ENCODE data around the gene ATP5IF1.

Gene ATP5IF1

DNA sequence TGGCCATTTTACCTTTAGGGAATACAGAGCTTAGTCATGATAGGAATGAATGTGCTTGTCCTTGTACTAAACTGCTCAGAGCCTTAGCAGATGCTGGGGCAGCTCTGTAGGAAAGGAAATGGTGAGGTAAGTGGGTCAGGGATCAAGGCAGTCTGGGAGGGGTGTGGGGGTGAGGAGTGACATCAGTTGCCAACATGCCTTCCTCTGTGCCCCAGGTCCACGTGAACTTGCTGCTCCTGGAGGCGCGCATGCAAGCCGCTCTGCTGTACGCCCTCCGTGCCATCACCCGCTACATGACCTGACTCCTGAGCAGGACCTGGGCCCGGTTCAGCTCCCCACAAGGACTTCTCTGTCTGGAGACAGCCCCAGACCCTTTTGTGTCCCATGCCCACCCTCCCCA, 44.6 kb downstream of the ATP5IF1 start:
- no peak for DNase-seq (ENCODE audit: low read depth)
- TF ChIP-seq, protein P1, sequence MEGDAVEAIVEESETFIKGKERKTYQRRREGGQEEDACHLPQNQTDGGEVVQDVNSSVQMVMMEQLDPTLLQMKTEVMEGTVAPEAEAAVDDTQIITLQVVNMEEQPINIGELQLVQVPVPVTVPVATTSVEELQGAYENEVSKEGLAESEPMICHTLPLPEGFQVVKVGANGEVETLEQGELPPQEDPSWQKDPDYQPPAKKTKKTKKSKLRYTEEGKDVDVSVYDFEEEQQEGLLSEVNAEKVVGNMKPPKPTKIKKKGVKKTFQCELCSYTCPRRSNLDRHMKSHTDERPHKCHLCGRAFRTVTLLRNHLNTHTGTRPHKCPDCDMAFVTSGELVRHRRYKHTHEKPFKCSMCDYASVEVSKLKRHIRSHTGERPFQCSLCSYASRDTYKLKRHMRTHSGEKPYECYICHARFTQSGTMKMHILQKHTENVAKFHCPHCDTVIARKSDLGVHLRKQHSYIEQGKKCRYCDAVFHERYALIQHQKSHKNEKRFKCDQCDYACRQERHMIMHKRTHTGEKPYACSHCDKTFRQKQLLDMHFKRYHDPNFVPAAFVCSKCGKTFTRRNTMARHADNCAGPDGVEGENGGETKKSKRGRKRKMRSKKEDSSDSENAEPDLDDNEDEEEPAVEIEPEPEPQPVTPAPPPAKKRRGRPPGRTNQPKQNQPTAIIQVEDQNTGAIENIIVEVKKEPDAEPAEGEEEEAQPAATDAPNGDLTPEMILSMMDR (conservative IDR thresholded peaks at IDR 0.05; ENCODE audit: low read length): no peak
- H3K4me3 ChIP-seq (ENCODE audit: low read length): no peak overlapping the region

DNA sequence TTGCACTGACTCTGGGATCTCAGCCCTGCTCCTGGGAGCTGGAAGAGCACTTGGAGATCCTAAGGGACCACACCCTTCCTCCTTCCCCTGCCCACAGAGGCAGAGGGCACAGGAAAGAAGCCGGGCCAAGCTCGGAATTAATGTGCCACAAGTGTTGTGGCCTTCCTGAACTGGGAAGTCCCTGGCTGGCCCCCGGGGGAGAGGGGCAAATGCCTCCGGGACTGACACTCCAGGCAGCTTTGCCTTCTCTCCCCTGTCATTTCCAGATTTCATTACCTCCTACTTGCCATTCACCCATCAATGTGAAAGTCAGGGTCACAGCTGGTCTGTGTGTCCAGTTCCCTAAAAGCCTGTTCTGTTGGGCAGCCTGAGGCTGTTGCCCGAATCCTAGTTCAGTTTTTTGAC, 45.1 kb downstream of the ATP5IF1 start:
- H3K4me3 ChIP-seq (ENCODE audit: low read length): no peak overlapping the region
- no peak for DNase-seq (ENCODE audit: low read depth)
- TF ChIP-seq, protein P1 (conservative IDR thresholded peaks at IDR 0.05; ENCODE audit: low read length): no peak

DNA sequence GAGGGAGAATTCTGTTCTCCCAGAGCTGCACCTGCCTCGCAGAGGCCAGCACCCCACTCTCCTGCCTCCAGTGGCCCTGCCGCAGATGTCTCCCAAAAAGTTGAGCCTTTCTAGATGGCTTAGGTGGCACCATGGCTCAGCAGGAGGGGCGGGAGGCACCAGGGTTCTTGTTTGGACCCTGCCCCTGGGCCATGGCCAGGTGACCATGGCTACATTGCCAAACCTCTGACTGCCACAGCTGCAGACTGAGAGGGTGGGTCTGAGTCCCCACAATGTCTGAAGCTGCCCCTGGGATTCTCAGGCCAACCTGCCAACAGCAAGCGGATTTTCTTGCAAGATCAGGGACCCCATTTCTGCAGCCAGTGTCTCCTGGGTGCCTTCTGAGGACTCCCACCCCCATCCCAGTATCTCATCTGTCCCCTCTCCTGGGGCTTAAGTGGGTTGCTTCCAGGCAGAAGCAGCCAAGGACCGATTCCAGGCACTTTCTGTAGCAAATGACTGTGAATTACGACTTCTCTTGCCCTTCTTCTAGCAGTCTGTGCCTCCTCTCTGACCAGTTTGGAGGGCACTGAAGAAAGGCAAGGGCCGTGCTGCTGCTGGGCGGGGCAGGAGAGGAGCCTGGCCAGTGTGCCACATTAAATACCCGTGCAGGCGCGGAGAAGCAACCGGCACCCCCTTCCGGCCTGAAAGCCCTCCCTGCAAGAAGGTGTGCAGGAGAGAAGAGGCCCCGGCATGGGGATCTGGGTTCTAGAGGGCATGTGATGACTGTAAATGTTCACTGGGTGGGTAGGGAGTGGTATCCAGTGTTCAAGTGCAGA, 45.9 kb downstream of the ATP5IF1 start:
- TF ChIP-seq, protein P1 (conservative IDR thresholded peaks at IDR 0.05; ENCODE audit: low read length): no peak
- DNase-seq (ENCODE audit: low read depth): no peak
- no peak overlapping the region for H3K4me3 ChIP-seq (ENCODE audit: low read length)

DNA sequence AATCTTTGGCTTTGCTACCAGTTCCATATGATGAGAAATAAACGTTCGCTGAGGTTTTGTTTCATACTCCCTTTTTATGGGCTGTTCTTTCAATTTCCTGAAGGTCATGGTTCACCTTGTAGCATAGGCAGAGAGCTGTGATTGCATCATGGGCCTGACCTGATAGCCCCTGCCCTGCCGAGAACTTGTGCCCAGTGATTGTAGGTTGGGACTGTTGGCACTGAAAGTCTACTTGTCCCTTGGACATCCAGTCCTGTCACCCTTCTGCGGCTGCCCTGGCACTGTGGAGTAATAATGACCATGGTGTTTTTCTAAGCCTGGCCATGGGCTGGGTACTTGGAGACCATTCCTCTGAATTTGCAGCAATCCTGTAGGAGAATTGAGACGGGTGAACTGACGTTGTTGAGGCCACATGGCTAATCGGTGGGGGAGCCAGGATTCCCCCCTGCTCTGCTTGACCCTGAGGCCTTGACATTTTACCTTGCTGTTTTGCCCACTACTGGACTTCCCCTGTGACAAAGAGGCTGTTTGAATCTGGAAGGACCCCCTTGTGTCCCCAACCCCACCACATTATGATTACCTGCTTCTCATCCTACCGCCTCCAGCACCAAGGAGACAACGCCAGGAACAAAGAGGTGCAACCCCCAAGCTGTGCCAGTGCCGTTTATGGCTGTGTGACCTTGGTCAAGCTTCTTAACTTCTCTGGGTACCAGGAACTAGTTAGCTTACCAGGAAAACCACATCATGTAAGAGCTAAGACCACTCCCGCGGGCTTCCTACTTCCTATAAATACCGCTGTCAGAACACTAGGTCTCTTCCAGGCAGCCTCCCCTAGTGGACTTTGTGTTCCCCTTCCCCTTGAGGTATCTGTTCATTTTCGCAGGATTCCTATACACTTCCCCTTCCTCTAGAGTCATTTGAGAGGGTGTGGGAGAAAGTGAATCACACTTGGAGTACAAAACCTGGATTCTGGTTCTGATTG, 46.8 kb downstream of the ATP5IF1 start:
- TF ChIP-seq, protein P1 (conservative IDR thresholded peaks at IDR 0.05; ENCODE audit: low read length): no peak
- H3K4me3 ChIP-seq (ENCODE audit: low read length): no peak overlapping the region
- DNase-seq (ENCODE audit: low read depth): no peak

DNA sequence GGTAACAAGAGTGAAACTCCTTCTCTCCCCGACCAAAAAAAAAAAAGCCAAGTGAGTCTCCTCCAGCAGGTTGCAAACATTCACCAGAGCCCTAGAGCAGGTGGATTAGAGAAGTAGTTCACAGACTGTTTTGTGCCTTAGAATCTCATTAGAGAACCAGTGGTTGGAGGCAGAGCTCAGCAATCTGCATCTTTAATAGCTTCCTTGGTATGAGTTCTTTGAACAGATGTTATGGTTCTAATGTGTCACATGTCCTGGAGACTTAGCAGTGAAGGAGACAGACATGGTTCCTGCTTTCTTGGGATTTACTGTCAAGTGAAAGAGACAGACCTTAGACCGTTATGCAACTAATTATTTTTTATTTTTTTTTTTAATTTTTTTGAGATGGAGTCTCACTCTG, 50.2 kb downstream of the ATP5IF1 start:
- TF ChIP-seq, protein P1 (conservative IDR thresholded peaks at IDR 0.05; ENCODE audit: low read length): no peak
- no peak overlapping the region for H3K4me3 ChIP-seq (ENCODE audit: low read length)
- DNase-seq (ENCODE audit: low read depth): peak; percentile 24
